Ovary (tissue), 9 donors: ENCODE measurements around the gene SH3BGR. TPM values are rescaled to one million over a fixed set of nuclear protein-coding genes. Genes with fewer than 3 reads are reported as not detected.

ENCODE experiments used
- DNase-seq, 5 donors: peaks; one replicate each; pipeline ENCODE4 v3.0.0-alpha.2; 2019 to 2020
- H3K27ac ChIP-seq, 2 donors: fragments of 200-600 bp; one replicate each; pipeline versions ENCODE4 v1.5.1 to v1.8.0; 2019 to 2022
- H3K27me3 ChIP-seq: fragments of 200-600 bp; one replicate; pipeline ENCODE4 v1.8.0; 2022
- H3K36me3 ChIP-seq: fragments of 200-600 bp; sonication (generic); one replicate; pipeline ENCODE4 v1.5.1; 2019
- H3K4me1 ChIP-seq: one replicate; pipeline ENCODE4 v1.8.1; 2013; ENCODE audit warnings: mild to moderate bottlenecking, moderate library complexity; ENCODE audit not compliant: insufficient read depth
- H3K4me3 ChIP-seq: fragments of 200-600 bp; sonication (generic); one replicate; pipeline ENCODE4 v1.5.1; 2017
- H3K9me3 ChIP-seq, 2 donors: fragments of 200-600 bp in 1 of 2; sonication (generic) in 1 of 2; one replicate each; pipeline versions ENCODE4 v1.5.1 to v1.8.1; 2013 to 2019; ENCODE audit warnings: mild to moderate bottlenecking in 1 of 2, moderate library complexity in 1 of 2
- CTCF ChIP-seq, 3 donors: fragments of 450-650 bp in 2 of 3; fragments of 200-600 bp in 1 of 3; IDR thresholded peaks; one replicate each; pipeline versions ENCODE4 v1.5.1 to v1.8.0; 2016 to 2022; ENCODE audit warnings: antibody characterized with exemption in 3 of 3, mild to moderate bottlenecking in 1 of 3
- EP300 ChIP-seq: sonication (generic); formaldehyde crosslinking; IDR thresholded peaks from one replicate; pipeline ENCODE4 v1.6.1; 2017; ENCODE audit warnings: antibody characterized with exemption
- POLR2A ChIP-seq: fragments of 450-650 bp; IDR thresholded peaks from one replicate; pipeline ENCODE4 v1.6.1; 2017; ENCODE audit warnings: antibody characterized with exemption, mild to moderate bottlenecking, moderate library complexity
- WGBS, 3 donors: extraction: QIAGEN DNeasy Blood & Tissue Kit in 1 of 3; methylation state at CpG; one replicate each; pipeline versions ENCODE4 v1.1.5 to v1.1.7; 2013 to 2017; 5-methylcytosine and 5-hydroxymethylcytosine counted together
- intact Hi-C, 4 donors: fragments of 100-400 bp; cut with DNase I; formaldehyde crosslinking; loops; one replicate each; pipeline versions ENCODE4 v1.11.0 to v1.15.1; 2022 to 2023
- polyA plus RNA-seq, 2 donors: library from polyadenylated mRNA; stranded (reverse); fragments of 200-250 nt in 1 of 2; fragments of 350-450 nt in 1 of 2; fragmentation: Illumina TruSeq in 1 of 2; extraction: RNeasy Lipid Tissue Mini Kit (QIAGEN cat#74804) in 1 of 2; gene quantifications; one replicate each; pipeline ENCODE4 v1.2.3, GENCODE V29; 2013 to 2014
- total RNA-seq, 7 donors: library from RNA; depleted of rRNA in 2 of 7; stranded (reverse); fragments of >200 nt in 2 of 7; fragmentation: NEBNext Ultra II Directional in 3 of 7; extraction: Animal tissue kit (Norgen Biotek cat#: 25700) in 3 of 7; gene quantifications; one replicate each; pipeline versions ENCODE4 v1.1.0 to v1.2.4, GENCODE V29; 2016 to 2023
- donor health status: DM: no; HTN: no; CAD: no; lungs with moderate emphysema.
- donor health status: DM: no; HTN: no; CAD: no.
- donor health status: Bipolar disorder and iron deficiency.
- donor health status: DM: yes; HTN: yes; CAD: no.
- donor health status: DM: no; HTN: no; CAD: no.
- donor health status: DM: yes; HTN: yes; CAD: no.

Gene SH3BGR
- total and polyA plus RNA-seq, 9 donors: 1.1 to 16.2 (median 3.0) TPM

- Histone ChIP-seq H3K9me3 (no peaks in the 10 kb centered on the region), H3K36me3 (no peaks in the 10 kb centered on the region), H3K4me3 (no peak overlapping the region), H3K4me1 (no peaks in the 10 kb centered on the region), H3K27ac (no peak overlapping the region), H3K27me3 (no peaks in the 10 kb centered on the region)
- no peak for DNase-seq
- 74 to 100% (median 100%) methylated on average over 2 of the region's 2 CpGs for WGBS, 3 donors
- TF ChIP-seq CTCF (IDR thresholded peaks at IDR 0.05) (no peak), EP300 (no peak)
- intact Hi-C loops: no loop called here
Measured at GRCh38 chr21:39429445-39429844, 22.3 kb upstream of the SH3BGR start.

- Histone ChIP-seq H3K4me1 (no peaks in the 10 kb centered on the region), H3K27ac (no peak overlapping the region), H3K27me3 (no peaks in the 10 kb centered on the region), H3K36me3 (no peaks in the 10 kb centered on the region), H3K9me3 (no peaks in the 10 kb centered on the region), H3K4me3 (no peak overlapping the region)
- TF ChIP-seq EP300 (no peak), POLR2A (no peak), CTCF (IDR thresholded peaks at IDR 0.05) (no peak)
- DNase-seq: no peak
- 76 to 87% (median 85%) methylated on average over 3 of the region's 3 CpGs for WGBS, 3 donors
- intact Hi-C loops: no loop called here
Measured at GRCh38 chr21:39430016-39430415, 21.8 kb upstream of the SH3BGR start.

- WGBS, 3 donors: 62 to 69% (median 68%) methylated on average over 4 of the region's 4 CpGs
Measured at GRCh38 chr21:39430457-39430856, 21.3 kb upstream of the SH3BGR start.

GRCh38 chr21:39430954-39431353, 20.8 kb upstream of the SH3BGR start:
- no peak for DNase-seq
- TF ChIP-seq EP300 (no peak), CTCF (IDR thresholded peaks at IDR 0.05) (no peak), POLR2A (no peak)
- no peak overlapping the region for H3K27ac ChIP-seq
- no peaks in the 10 kb centered on the region for H3K27me3 ChIP-seq
- H3K4me1 ChIP-seq: no peaks in the 10 kb centered on the region
- WGBS, 3 donors: 70 to 80% (median 75%) methylated on average over 2 of the region's 2 CpGs
- H3K4me3 ChIP-seq: no peak overlapping the region
- intact Hi-C loops: no loop called here
- no peaks in the 10 kb centered on the region for H3K9me3 ChIP-seq
- no peaks in the 10 kb centered on the region for H3K36me3 ChIP-seq

More at GRCh38 chr21:39430457-39430856, 21.3 kb upstream of the SH3BGR start:
- DNase-seq: no peak
- no peak overlapping the region for H3K4me3 ChIP-seq
- intact Hi-C loops: no loop called here
- TF ChIP-seq POLR2A (no peak), CTCF (IDR thresholded peaks at IDR 0.05) (no peak), EP300 (no peak)
- H3K27ac ChIP-seq: no peak overlapping the region
- H3K4me1 ChIP-seq: no peaks in the 10 kb centered on the region
- H3K27me3 ChIP-seq: no peaks in the 10 kb centered on the region
- no peaks in the 10 kb centered on the region for H3K9me3 ChIP-seq
- no peaks in the 10 kb centered on the region for H3K36me3 ChIP-seq

- intact Hi-C loops: no loop called here
- 54 to 63% (median 56%) methylated on average over 4 of the region's 4 CpGs for WGBS, 3 donors
- no peaks in the 10 kb centered on the region for H3K4me1 ChIP-seq
- no peaks in the 10 kb centered on the region for H3K36me3 ChIP-seq
- no peaks in the 10 kb centered on the region for H3K27me3 ChIP-seq
- no peak for DNase-seq
- no peak overlapping the region for H3K27ac ChIP-seq
- no peak overlapping the region for H3K4me3 ChIP-seq
- TF ChIP-seq POLR2A (no peak), EP300 (no peak), CTCF (IDR thresholded peaks at IDR 0.05) (no peak)
- no peaks in the 10 kb centered on the region for H3K9me3 ChIP-seq
Measured at GRCh38 chr21:39434950-39435349, 16.8 kb upstream of the SH3BGR start.
